ENCODE data around the gene AKR1B1. TPM values are rescaled to one million over a fixed set of nuclear protein-coding genes. Genes with fewer than 3 reads are reported as not detected.

Gene AKR1B1
- total RNA-seq, 4 donors from 2014 or later, result 8.6 to 22.4 (median 13.1) TPM

GRCh38 chr7:134422008-134422407, 36.9 kb downstream of the AKR1B1 start:
- DNase-seq (ENCODE audit: low spot score in 2 of 2), result no peak
- intact Hi-C loops (cut with DNase I; ENCODE audit: low total_unique reads), result no loop called here
- TF ChIP-seq CTCF (IDR thresholded peaks at IDR 0.05), result no peak
- no peak for TF ChIP-seq POLR2A (IDR thresholded peaks at IDR 0.05)
- no peak overlapping the region for H3K4me3 ChIP-seq (ENCODE audit: low read depth, poor library complexity, severe bottlenecking)
- 16 to 44% methylated on average over 3 of the region's 3 CpGs for WGBS, 2 donors

DNA sequence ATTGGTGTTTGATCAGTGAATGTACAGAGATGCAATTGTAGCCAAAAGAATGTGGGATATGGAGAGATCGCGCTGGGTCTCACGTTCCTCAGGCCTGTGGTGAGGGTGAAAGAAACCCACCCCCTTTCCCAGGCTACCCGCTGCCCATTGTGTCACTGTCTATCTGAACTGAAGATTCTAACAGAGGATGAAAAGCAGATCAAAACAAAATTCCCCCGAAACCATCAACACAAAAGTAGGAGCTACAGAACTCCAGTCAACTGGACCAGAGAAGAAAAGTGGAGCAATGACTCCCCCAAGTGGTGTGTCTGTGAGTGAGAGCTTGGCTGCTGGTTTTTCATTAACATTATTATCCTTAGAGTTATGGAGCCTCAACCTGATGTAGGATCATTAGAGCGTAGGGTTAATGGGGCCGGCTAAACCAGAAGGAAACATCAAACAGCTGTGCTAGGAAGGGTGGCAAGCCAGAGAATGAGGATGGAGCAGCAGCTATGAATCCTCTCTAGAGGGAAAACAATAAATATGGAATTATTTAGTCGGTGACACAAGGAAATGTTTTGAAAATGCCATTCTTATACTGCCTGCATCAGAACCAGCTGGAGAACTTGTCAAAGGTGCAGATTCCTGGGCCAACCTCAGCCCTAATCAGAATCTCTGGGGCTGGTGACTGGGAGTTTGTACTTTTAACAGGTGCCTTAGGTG, 38.3 kb downstream of the AKR1B1 start:
- WGBS, 2 donors, result 52 to 54% methylated on average over 8 of the region's 8 CpGs
- peak in 1 of 2 donors; percentile 67 for DNase-seq (ENCODE audit: low spot score in 2 of 2)
- no peak overlapping the region for H3K4me3 ChIP-seq (ENCODE audit: low read depth, poor library complexity, severe bottlenecking)
- TF ChIP-seq POLR2A (IDR thresholded peaks at IDR 0.05), result no peak
- no peak for TF ChIP-seq CTCF (IDR thresholded peaks at IDR 0.05)
- intact Hi-C loops (cut with DNase I; ENCODE audit: low total_unique reads), result no loop called here

DNA sequence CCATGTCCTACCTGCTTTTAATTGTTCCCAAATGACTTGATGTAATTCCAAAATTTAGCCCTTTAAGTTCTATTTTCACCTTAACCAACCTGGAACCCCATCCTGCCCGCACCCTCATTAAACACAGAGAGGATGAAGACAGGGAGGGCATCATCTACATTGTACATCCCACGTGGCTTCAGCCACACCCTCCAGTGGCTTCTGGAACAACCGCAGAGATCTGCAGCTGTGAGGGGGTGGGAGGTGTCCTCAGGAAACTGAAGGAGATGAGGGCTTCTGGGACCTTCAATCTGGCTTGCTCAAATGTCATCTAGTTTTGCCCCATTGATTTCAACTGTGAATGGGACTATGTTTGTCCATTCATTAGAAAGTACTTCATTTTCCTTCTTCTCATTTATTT, 39.0 kb downstream of the AKR1B1 start:
- peak in 1 of 2 donors; percentile 45 for DNase-seq (ENCODE audit: low spot score in 2 of 2)
- H3K4me3 ChIP-seq (ENCODE audit: low read depth, poor library complexity, severe bottlenecking), result no peak overlapping the region
- TF ChIP-seq CTCF (IDR thresholded peaks at IDR 0.05) (no peak), POLR2A (IDR thresholded peaks at IDR 0.05) (no peak)
- intact Hi-C loops (cut with DNase I; ENCODE audit: low total_unique reads), result no loop called here
- 42 to 46% methylated on average over 3 of the region's 3 CpGs for WGBS, 2 donors

DNA sequence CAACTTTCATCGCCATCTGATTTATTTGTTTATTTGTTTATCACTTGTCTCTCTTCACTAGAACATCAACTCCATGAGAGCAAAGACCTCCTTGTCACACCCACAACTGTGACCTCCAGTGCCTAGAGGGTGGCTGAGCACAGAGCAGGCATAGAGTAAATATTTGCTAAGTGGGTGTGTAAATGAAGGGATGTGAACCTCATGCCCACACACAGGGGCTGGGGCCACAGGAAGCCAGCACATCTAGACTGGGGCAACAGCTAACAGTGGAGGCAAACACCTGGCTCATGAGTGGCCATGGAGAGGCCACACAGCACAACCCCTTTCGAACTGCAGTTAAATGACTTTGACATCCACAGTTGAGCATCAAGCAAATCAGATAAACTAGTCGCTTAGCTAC, 39.8 kb downstream of the AKR1B1 start:
- 94 to 95% methylated on average over 3 of the region's 3 CpGs for WGBS, 2 donors
- intact Hi-C loops (cut with DNase I; ENCODE audit: low total_unique reads), result no loop called here
- TF ChIP-seq POLR2A (IDR thresholded peaks at IDR 0.05), result no peak
- TF ChIP-seq CTCF (IDR thresholded peaks at IDR 0.05), result no peak
- DNase-seq (ENCODE audit: low spot score in 2 of 2), result peak in 1 of 2 donors; percentile 9
- H3K4me3 ChIP-seq (ENCODE audit: low read depth, poor library complexity, severe bottlenecking), result no peak overlapping the region

GRCh38 chr7:134415700-134416099, 43.2 kb downstream of the AKR1B1 start:
- no peak for TF ChIP-seq POLR2A (IDR thresholded peaks at IDR 0.05)
- TF ChIP-seq CTCF (IDR thresholded peaks at IDR 0.05), result no peak
- no peak overlapping the region for H3K4me3 ChIP-seq (ENCODE audit: low read depth, poor library complexity, severe bottlenecking)
- intact Hi-C loops (cut with DNase I; ENCODE audit: low total_unique reads), result no loop called here
- DNase-seq (ENCODE audit: low spot score in 2 of 2), result peak in 1 of 2 donors; percentile 6

- no peak overlapping the region for H3K4me3 ChIP-seq (ENCODE audit: low read depth, poor library complexity, severe bottlenecking)
- TF ChIP-seq POLR2A (IDR thresholded peaks at IDR 0.05) (no peak), CTCF (IDR thresholded peaks at IDR 0.05) (no peak)
- intact Hi-C loops (cut with DNase I; ENCODE audit: low total_unique reads), result no loop called here
- 60 to 71% methylated on average over 4 of the region's 4 CpGs for WGBS, 2 donors
- DNase-seq (ENCODE audit: low spot score in 2 of 2), result peak in 1 of 2 donors; percentile 28
Observed at GRCh38 chr7:134414109-134414508, 44.8 kb downstream of the AKR1B1 start.

Data from lower leg skin (tissue), 4 donors.